GM11168 (cell line): ENCODE data around the gene GFAP.

Experiments
- in situ Hi-C: fragments of 300-500 bp; cut with MboI; formaldehyde crosslinking; loops from one replicate; pipeline ENCODE4 v1.12.0; 2022; ENCODE audit warnings: low sequenced_read_pairs; ENCODE audit not compliant: unreplicated experiment

Gene GFAP

GRCh38 chr17:44932096-44932786, 16.9 kb upstream of the GFAP start:
- in situ Hi-C loops, result no loop called here

- in situ Hi-C loops, result no loop called here
These were observed 16.1 kb upstream of the GFAP start for GRCh38 chr17:44931376-44931775.

GRCh38 chr17:44930667-44931066, 15.4 kb upstream of the GFAP start:
- in situ Hi-C loops, result no loop called here

- in situ Hi-C loops, result loop anchor here (5.0 kb wide), 1 partner anchor 83 kb away; no protein-coding TSS in a partner anchor
These were observed 13.8 kb upstream of the GFAP start for GRCh38 chr17:44928950-44929720.

GRCh38 chr17:44928136-44928535, 12.8 kb upstream of the GFAP start:
- in situ Hi-C loops, result loop anchor here (5.0 kb wide), 1 partner anchor 84 kb away; no protein-coding TSS in a partner anchor

- in situ Hi-C loops, result loop anchor here (5.0 kb wide), 1 partner anchor 85 kb away; no protein-coding TSS in a partner anchor
These were observed 12.4 kb upstream of the GFAP start for GRCh38 chr17:44927696-44928095.

GRCh38 chr17:44926821-44927525, 11.7 kb upstream of the GFAP start:
- in situ Hi-C loops, result loop anchor here (5.0 kb wide), 1 partner anchor 85 kb away; no protein-coding TSS in a partner anchor

GRCh38 chr17:44925731-44926697, 10.7 kb upstream of the GFAP start:
- in situ Hi-C loops, result loop anchor here (5.0 kb wide), 1 partner anchor 86 kb away; no protein-coding TSS in a partner anchor

- in situ Hi-C loops, result no loop called here
These were observed 8.8 kb upstream of the GFAP start for GRCh38 chr17:44924107-44924544.

- in situ Hi-C loops, result no loop called here
These were observed 7.6 kb upstream of the GFAP start for GRCh38 chr17:44922746-44923470.

- in situ Hi-C loops, result no loop called here
These were observed 6.8 kb upstream of the GFAP start for GRCh38 chr17:44922136-44922535.

GRCh38 chr17:44921122-44921882, 6.0 kb upstream of the GFAP start:
- in situ Hi-C loops, result no loop called here

- in situ Hi-C loops, result no loop called here
These were observed 5.3 kb upstream of the GFAP start for GRCh38 chr17:44920565-44920940.

- in situ Hi-C loops, result no loop called here
These were observed 4.7 kb upstream of the GFAP start for GRCh38 chr17:44919885-44920564.

- in situ Hi-C loops, result no loop called here
These were observed 4.1 kb upstream of the GFAP start for GRCh38 chr17:44919411-44919810.

- in situ Hi-C loops, result no loop called here
These were observed 2.7 kb upstream of the GFAP start for GRCh38 chr17:44918006-44918405.

GRCh38 chr17:44917456-44917855, 2.2 kb upstream of the GFAP start:
- in situ Hi-C loops, result no loop called here

GRCh38 chr17:44916781-44917241, 1.5 kb upstream of the GFAP start:
- in situ Hi-C loops, result no loop called here
